Endodermal cell (in vitro differentiated cells): Measurements from ENCODE around the gene KCNG2. TPM values are rescaled to one million over a fixed set of nuclear protein-coding genes. Genes with fewer than 3 reads are reported as not detected.
A peak's percentile ranks its signal among the peaks of the same experiment; 100 is the strongest.

Experiments
- DNase-seq: peaks from one replicate; pipeline ENCODE4 v3.0.0-alpha.2; 2017
- H3K27ac ChIP-seq: 2 replicates; pipeline ENCODE4 v1.5.1; 2013; ENCODE audit warnings: mild to moderate bottlenecking, low read depth, low read length, moderate library complexity
- H3K27me3 ChIP-seq: 2 replicates; pipeline ENCODE4 v1.6.1; 2013; ENCODE audit warnings: mild to moderate bottlenecking, low read length, moderate library complexity; ENCODE audit not compliant: insufficient read depth, control insufficient read depth, poor library complexity, severe bottlenecking
- H3K36me3 ChIP-seq: 2 replicates; pipeline ENCODE4 v1.7.0; 2013; ENCODE audit warnings: mild to moderate bottlenecking, low read length, moderate library complexity; ENCODE audit not compliant: control insufficient read depth, insufficient read depth
- H3K4me1 ChIP-seq: one replicate; pipeline ENCODE4 v1.7.0; 2013; ENCODE audit warnings: low read length; ENCODE audit not compliant: control insufficient read depth, insufficient read depth
- H3K4me3 ChIP-seq: 2 replicates; pipeline ENCODE4 v1.5.1; 2013; ENCODE audit warnings: mild to moderate bottlenecking, low read length, moderate library complexity
- H3K9ac ChIP-seq: 2 replicates; pipeline ENCODE4 v1.6.1; 2013; ENCODE audit warnings: mild to moderate bottlenecking, low read length, moderate library complexity; ENCODE audit not compliant: poor library complexity, severe bottlenecking; ENCODE audit errors: extremely low read depth
- H3K9me3 ChIP-seq: 2 replicates; pipeline ENCODE4 v1.6.1; 2013; ENCODE audit warnings: mild to moderate bottlenecking, low read length, moderate library complexity; ENCODE audit not compliant: control insufficient read depth
- H3K27ac Mint-ChIP-seq: 2 replicates; pipeline ENCODE4 v1.8.0; 2020; ENCODE audit warnings: mixed read lengths
- H3K27me3 Mint-ChIP-seq: 2 replicates; pipeline ENCODE4 v1.8.0; 2021; ENCODE audit warnings: mild to moderate bottlenecking, mixed read lengths; ENCODE audit not compliant: insufficient read depth
- H3K36me3 Mint-ChIP-seq: 2 replicates; pipeline ENCODE4 v1.8.0; 2020; ENCODE audit warnings: low read depth, mixed read lengths
- H3K4me1 Mint-ChIP-seq: 2 replicates; pipeline ENCODE4 v1.8.0; 2020; ENCODE audit warnings: mixed read lengths
- H3K4me3 Mint-ChIP-seq: 2 replicates; pipeline ENCODE4 v1.8.0; 2020; ENCODE audit warnings: mild to moderate bottlenecking, moderate library complexity, mixed read lengths
- H3K9me3 Mint-ChIP-seq: 2 replicates; pipeline ENCODE4 v1.8.0; 2020; ENCODE audit warnings: mild to moderate bottlenecking, mixed read lengths
- CTCF ChIP-seq: fragments of 200-600 bp; sonication (generic); conservative IDR thresholded peaks from 2 replicates; pipeline ENCODE4 v1.5.0; 2021; ENCODE audit warnings: antibody characterized with exemption, mild to moderate bottlenecking
- WGBS, 2 experiments: methylation state at CpG; one replicate each; pipeline versions ENCODE4 v1.1.5 to v1.1.7; 2013; ENCODE audit warnings: missing lambda C conversion rate in 2 of 2, mixed read lengths in 1 of 2; ENCODE audit not compliant: insufficient coverage in 1 of 2, insufficient read length in 1 of 2; 5-methylcytosine and 5-hydroxymethylcytosine counted together
- total RNA-seq, 2 donors: library from RNA; stranded (reverse); fragmentation: NEBNext Ultra II Directional in 1 of 2; extraction: Animal tissue kit (Norgen Biotek cat#: 25700) in 1 of 2; gene quantifications; 2 replicates in 1 of 2; 3 replicates in 1 of 2; pipeline ENCODE4 v1.2.1, GENCODE V29; 2021

Gene KCNG2
- total RNA-seq, 2 donors from 2014 or later: not detected

DNA sequence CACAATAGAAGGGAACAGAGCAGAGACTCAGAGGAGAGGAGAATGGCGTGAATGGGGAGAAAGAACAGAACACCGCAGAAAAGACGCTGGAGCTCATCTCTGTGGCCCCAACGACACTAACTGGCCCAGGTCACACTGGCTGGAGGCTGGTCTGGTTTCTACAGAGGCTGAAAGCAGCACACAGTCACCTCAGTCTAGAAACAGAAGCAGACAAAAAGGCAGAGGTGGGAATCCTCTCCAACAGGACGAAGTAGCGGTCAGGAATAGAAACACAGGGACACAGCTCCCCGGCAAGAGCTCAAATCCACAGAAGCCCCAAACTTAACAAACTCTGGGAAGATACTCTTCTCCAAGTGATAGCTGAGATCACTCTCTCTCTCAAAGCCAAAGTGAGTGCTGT lies 144.5 kb downstream of the KCNG2 start:
- TF ChIP-seq CTCF: no peak
- Mint-ChIP-seq H3K27ac (no peak overlapping the region), H3K4me3 (no peak overlapping the region), H3K36me3 (peaks cover 42% of the 10 kb centered on the region), H3K9me3 (no peaks in the 10 kb centered on the region), H3K27me3 (peaks cover 6% of the 10 kb centered on the region), H3K4me1 (peaks cover 25% of the 10 kb centered on the region)
- H3K4me1 ChIP-seq: peaks cover 11% of the 10 kb centered on the region
- no peak overlapping the region for H3K9ac ChIP-seq
- H3K27ac ChIP-seq: no peak overlapping the region
- H3K9me3 ChIP-seq: no peaks in the 10 kb centered on the region
- peaks cover 28% of the 10 kb centered on the region for H3K36me3 ChIP-seq
- WGBS, 2 experiments: 90 to 97% methylated on average over 5 to 7 of the region's 7 CpGs
- DNase-seq: peak; percentile 19
- no peaks in the 10 kb centered on the region for H3K27me3 ChIP-seq
- H3K4me3 ChIP-seq: no peak overlapping the region

GRCh38 chr18:79942786-79943607 lies 145.3 kb downstream of the KCNG2 start:
- Histone ChIP-seq H3K4me1 (peaks cover 11% of the 10 kb centered on the region), H3K4me3 (no peak overlapping the region), H3K36me3 (peaks cover 22% of the 10 kb centered on the region), H3K9me3 (no peaks in the 10 kb centered on the region), H3K27ac (no peak overlapping the region), H3K27me3 (no peaks in the 10 kb centered on the region), H3K9ac (no peak overlapping the region)
- peaks cover 20% of the 10 kb centered on the region for H3K4me1 Mint-ChIP-seq
- WGBS, 2 experiments: 90 to 92% methylated on average over 28 to 31 of the region's 31 CpGs
- H3K36me3 Mint-ChIP-seq: peaks cover 36% of the 10 kb centered on the region
- H3K9me3 Mint-ChIP-seq: no peaks in the 10 kb centered on the region
- H3K27me3 Mint-ChIP-seq: peaks cover 7% of the 10 kb centered on the region
- H3K27ac Mint-ChIP-seq: no peak overlapping the region
- no peak for TF ChIP-seq CTCF
- H3K4me3 Mint-ChIP-seq: no peak overlapping the region
- peak; percentile 44 for DNase-seq

DNA sequence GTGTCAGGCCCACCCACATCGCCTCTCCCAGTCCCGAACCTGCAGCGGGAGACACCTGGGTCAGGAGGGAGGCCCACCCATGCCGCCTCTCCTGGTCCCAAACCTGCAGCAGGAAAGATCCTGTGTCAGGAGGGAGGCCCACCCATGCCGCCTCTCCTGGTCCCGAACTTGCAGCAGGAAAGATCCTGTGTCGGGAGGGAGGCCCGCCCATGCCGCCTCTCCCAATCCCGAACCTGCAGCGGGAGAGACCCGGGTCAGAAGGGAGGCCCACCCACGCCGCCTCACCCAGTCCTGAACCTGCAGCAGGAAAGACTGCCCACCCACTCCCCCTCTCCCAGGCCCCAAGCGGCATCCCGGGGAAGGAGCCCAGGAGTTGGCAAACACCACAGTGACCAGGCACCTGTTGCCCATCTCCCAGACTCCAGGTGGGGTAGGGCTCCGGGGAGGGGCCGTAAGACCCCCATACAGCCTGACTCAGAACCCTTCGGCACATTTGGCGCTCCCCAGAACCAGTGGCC lies 145.9 kb downstream of the KCNG2 start:
- Mint-ChIP-seq H3K9me3 (no peaks in the 10 kb centered on the region), H3K27me3 (peaks cover 10% of the 10 kb centered on the region), H3K36me3 (peaks cover 37% of the 10 kb centered on the region), H3K4me3 (no peak overlapping the region), H3K27ac (no peak overlapping the region), H3K4me1 (peaks cover 20% of the 10 kb centered on the region)
- WGBS, 2 experiments: 91 to 95% methylated on average over 11 to 20 of the region's 20 CpGs
- Histone ChIP-seq H3K27me3 (no peaks in the 10 kb centered on the region), H3K9ac (no peak overlapping the region), H3K36me3 (peaks cover 26% of the 10 kb centered on the region), H3K9me3 (no peaks in the 10 kb centered on the region), H3K27ac (no peak overlapping the region), H3K4me1 (peaks cover 11% of the 10 kb centered on the region), H3K4me3 (no peak overlapping the region)
- TF ChIP-seq CTCF: no peak
- no peak for DNase-seq
